Endothelial cell of umbilical vein (primary cell): ENCODE data around the gene PRRC2C. TPM values are rescaled to one million over a fixed set of nuclear protein-coding genes. Genes with fewer than 3 reads are reported as not detected.

ENCODE experiments used
- BruUV-seq: library from RNA; stranded (reverse); fragments of 400-500 nt; replicated peaks from 2 replicates; lab custom pipeline; 2021; lab: Mats Ljungman, UMichigan
- CTCF ChIA-PET: fragments of 300-600, 350-600 bp; sonication (Branson Sonifier 250); formaldehyde crosslinking; loops from one replicate; lab custom pipeline; 2021; ENCODE audit warnings: antibody characterized with exemption, inconsistent platforms; lab: Charles Lee
- POLR2A ChIA-PET: fragments of 300-600, 350-600 bp; sonication (Branson Sonifier 250); formaldehyde crosslinking; loops from one replicate; lab custom pipeline; 2021; ENCODE audit warnings: antibody characterized with exemption, inconsistent platforms; lab: Charles Lee
- DNase-seq: peaks from one replicate; pipeline ENCODE4 v3.0.0-alpha.2; 2011; ENCODE audit warnings: low read depth, low spot score
- FAIRE-seq: peaks from 2 replicates; lab custom pipeline; 2011; peaks lifted over from hg19 to GRCh38; lab: Jason Lieb, UNC
- H2AFZ ChIP-seq: 2 replicates; pipeline ENCODE4 v1.6.0; 2012; ENCODE audit warnings: low read depth, low read length, control low read depth, inconsistent platforms
- H3K27ac ChIP-seq: 2 replicates; pipeline ENCODE4 v1.5.1; 2011; ENCODE audit warnings: low read depth, mild to moderate bottlenecking, control low read depth, low read length, moderate library complexity; ENCODE audit not compliant: insufficient read depth
- H3K27me3 ChIP-seq, 2 experiments: 2 replicates each; pipeline versions ENCODE4 v1.6.0 to v1.6.1; 2011; ENCODE audit warnings: low read length in 2 of 2, mixed read lengths in 1 of 2; ENCODE audit not compliant: control insufficient read depth in 2 of 2, insufficient read depth in 2 of 2
- H3K36me3 ChIP-seq, 2 experiments: 2 replicates in 1 of 2; 3 replicates in 1 of 2; pipeline ENCODE4 v1.5.1; 2011; ENCODE audit warnings: low read length in 2 of 2, mild to moderate bottlenecking in 1 of 2, moderate library complexity in 1 of 2; ENCODE audit not compliant: control insufficient read depth in 2 of 2, insufficient read depth in 2 of 2; ENCODE audit errors: extremely low read depth in 1 of 2
- H3K4me1 ChIP-seq: 3 replicates; pipeline ENCODE4 v1.5.1; 2011; ENCODE audit warnings: mild to moderate bottlenecking, low read length; ENCODE audit not compliant: control insufficient read depth, insufficient read depth; ENCODE audit errors: extremely low read depth
- H3K4me2 ChIP-seq: 2 replicates; pipeline ENCODE4 v1.6.1; 2011; ENCODE audit warnings: low read length, control low read depth, mixed read lengths; ENCODE audit not compliant: insufficient read depth
- H3K4me3 ChIP-seq, 3 experiments: fragments of 200-600 bp in 1 of 3; sonication (generic), shearing (Covaris generic) in 1 of 3; replicated peaks in 1 of 3; 2 replicates each; pipeline ENCODE4 v1.5.1; 2011 to 2016; ENCODE audit warnings: control low read depth in 3 of 3, low read length in 3 of 3, mild to moderate bottlenecking in 2 of 3, inconsistent platforms in 1 of 3, low read depth in 1 of 3, moderate library complexity in 1 of 3; ENCODE audit not compliant: insufficient read depth in 1 of 3
- H3K79me2 ChIP-seq: 2 replicates; pipeline ENCODE4 v1.6.0; 2012; ENCODE audit warnings: low read length, inconsistent platforms; ENCODE audit not compliant: control insufficient read depth, insufficient read depth
- H3K9ac ChIP-seq: replicated peaks from 2 replicates; pipeline ENCODE3; 2011; ENCODE audit warnings: low read length, control low read depth; ENCODE audit not compliant: insufficient read depth; ENCODE audit errors: extremely low read depth
- H3K9me1 ChIP-seq: replicated peaks from 3 replicates; pipeline ENCODE4 v1.6.0; 2011; ENCODE audit warnings: mild to moderate bottlenecking, low read length; ENCODE audit not compliant: control insufficient read depth, insufficient read depth; ENCODE audit errors: extremely low read depth
- H3K9me3 ChIP-seq: replicated peaks from 2 replicates; pipeline ENCODE4 v1.5.1; 2012; ENCODE audit warnings: low read length, inconsistent platforms; ENCODE audit not compliant: control insufficient read depth, insufficient read depth
- H4K20me1 ChIP-seq: replicated peaks from 2 replicates; pipeline ENCODE3; 2011; ENCODE audit warnings: mild to moderate bottlenecking, low read length; ENCODE audit not compliant: control insufficient read depth, insufficient read depth; ENCODE audit errors: extremely low read depth
- EZH2 ChIP-seq: IDR thresholded peaks from 2 replicates; pipeline ENCODE4 v1.6.1; 2012; ENCODE audit warnings: borderline replicate concordance, low read depth, mild to moderate bottlenecking, moderate library complexity, low read length, inconsistent platforms; ENCODE audit not compliant: severe bottlenecking
- FOS ChIP-seq: IDR thresholded peaks from 2 replicates; pipeline ENCODE4 v1.6.1; 2011; ENCODE audit warnings: mild to moderate bottlenecking, low read length, moderate library complexity, borderline replicate concordance; ENCODE audit not compliant: insufficient read depth
- GATA2 ChIP-seq: IDR thresholded peaks from 2 replicates; pipeline ENCODE4 v1.7.0; 2011; ENCODE audit warnings: low read depth, mild to moderate bottlenecking, moderate library complexity, mixed read lengths, low read length; ENCODE audit not compliant: insufficient read length, insufficient read depth
- JUN ChIP-seq: IDR thresholded peaks from 2 replicates; pipeline ENCODE4 v1.6.1; 2011; ENCODE audit warnings: borderline replicate concordance, low read depth; ENCODE audit not compliant: insufficient read length, insufficient read depth
- MYC ChIP-seq: IDR thresholded peaks from one replicate; pipeline ENCODE4 v1.6.1; 2011; ENCODE audit warnings: mild to moderate bottlenecking, low read depth, low read length
- POLR2A ChIP-seq: IDR thresholded peaks from 2 replicates; pipeline ENCODE4 v1.6.1; 2012; ENCODE audit warnings: low read depth, mild to moderate bottlenecking, control low read depth, low read length
- POLR2AphosphoS5 ChIP-seq: IDR thresholded peaks from 2 replicates; pipeline ENCODE4 v1.6.1; 2012; ENCODE audit warnings: low read depth, mild to moderate bottlenecking, control low read depth, low read length, moderate library complexity; ENCODE audit not compliant: insufficient read depth
- dilution Hi-C: fragments of 300-500 bp; cut with MboI; formaldehyde crosslinking; loops from one replicate; pipeline ENCODE4 v1.15.0; 2019; ENCODE audit warnings: low sequenced_read_pairs; ENCODE audit not compliant: extremely low pct_ligation_motif_present
- intact Hi-C: fragments of 100-400 bp; cut with micrococcal nuclease; formaldehyde crosslinking; loops from one replicate; pipeline ENCODE4 v1.10.0; 2022
- polyA plus RNA-seq, 4 experiments: library from polyadenylated mRNA; depleted of rRNA in 3 of 4; stranded (reverse) in 3 of 4; unstranded in 1 of 4; fragments of >200 nt; gene quantifications; 2 replicates each; pipeline versions ENCODE4 v1.2.1 to v1.2.3, GENCODE V29; 2011 to 2012; ENCODE audit warnings: missing spikeins in 1 of 4
- total RNA-seq: library from RNA; stranded (reverse); gene quantifications from 2 replicates; pipeline ENCODE4 v1.2.3, GENCODE V29; 2021
- TF ChIP-seq, protein P1 (sequence below), 2 donors: IDR thresholded peaks; 1 replicate in 1 of 2; 2 replicates in 1 of 2; pipeline ENCODE4 v1.5.1; 2011; ENCODE audit warnings: low read length in 2 of 2, mild to moderate bottlenecking in 2 of 2, moderate library complexity in 2 of 2, control low read depth in 1 of 2, inconsistent platforms in 1 of 2, low read depth in 1 of 2; ENCODE audit not compliant: insufficient read depth in 1 of 2; ENCODE audit errors: extremely low read depth in 1 of 2
- TF ChIP-seq, protein P2 (sequence below): IDR thresholded peaks from 2 replicates; pipeline ENCODE4 v1.6.1; 2011; ENCODE audit not compliant: insufficient read depth, insufficient read length

PRRC2C gene
- total and polyA plus RNA-seq, 2 donors (not counting 3 experiments of a cell fraction or from before 2014, with no cell fraction given) = 65.7 to 199 TPM

DNA sequence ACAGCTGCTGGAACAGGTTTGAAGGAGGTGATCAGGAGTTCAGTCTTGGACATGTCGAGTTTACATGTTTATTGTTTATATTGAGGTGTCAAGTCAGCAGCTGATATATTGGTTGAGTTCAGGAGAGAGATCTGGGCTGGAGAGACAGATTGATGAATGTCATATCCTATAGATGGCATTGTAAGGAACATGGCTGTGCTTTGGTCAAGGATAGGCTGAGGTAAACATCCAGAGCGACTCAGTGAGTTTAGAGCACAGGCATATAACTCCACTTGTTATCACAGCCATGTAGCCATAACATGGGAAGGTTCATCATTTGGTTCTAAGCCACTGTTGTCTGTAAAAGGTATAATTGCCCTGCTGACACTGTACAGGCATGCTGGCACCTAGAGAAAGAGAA lies 131.3 kb downstream of the PRRC2C start:
- Histone ChIP-seq H3K79me2 (no peaks in the 10 kb centered on the region), H3K4me1 (no peaks in the 10 kb centered on the region), H3K27me3 (no peaks in the 10 kb centered on the region), H3K4me2 (no peak overlapping the region), H3K36me3 (no peaks in the 10 kb centered on the region), H3K9me3 (no peaks in the 10 kb centered on the region), H4K20me1 (no peaks in the 10 kb centered on the region), H3K4me3 (no peak overlapping the region), H3K9ac (no peak overlapping the region), H3K27ac (no peak overlapping the region), H3K9me1 (no peaks in the 10 kb centered on the region), H2AFZ (no peak overlapping the region)
- DNase-seq (no peak), FAIRE-seq (no peak)
- POLR2A ChIA-PET = no interaction called here
- BruUV-seq = no TSS peak
- intact Hi-C loops = no loop called here
- TF ChIP-seq POLR2A (no peak), EZH2 (no peak), FOS (no peak), MYC (no peak), JUN (no peak), POLR2AphosphoS5 (no peak), GATA2 (no peak)
- TF ChIP-seq, protein P1, sequence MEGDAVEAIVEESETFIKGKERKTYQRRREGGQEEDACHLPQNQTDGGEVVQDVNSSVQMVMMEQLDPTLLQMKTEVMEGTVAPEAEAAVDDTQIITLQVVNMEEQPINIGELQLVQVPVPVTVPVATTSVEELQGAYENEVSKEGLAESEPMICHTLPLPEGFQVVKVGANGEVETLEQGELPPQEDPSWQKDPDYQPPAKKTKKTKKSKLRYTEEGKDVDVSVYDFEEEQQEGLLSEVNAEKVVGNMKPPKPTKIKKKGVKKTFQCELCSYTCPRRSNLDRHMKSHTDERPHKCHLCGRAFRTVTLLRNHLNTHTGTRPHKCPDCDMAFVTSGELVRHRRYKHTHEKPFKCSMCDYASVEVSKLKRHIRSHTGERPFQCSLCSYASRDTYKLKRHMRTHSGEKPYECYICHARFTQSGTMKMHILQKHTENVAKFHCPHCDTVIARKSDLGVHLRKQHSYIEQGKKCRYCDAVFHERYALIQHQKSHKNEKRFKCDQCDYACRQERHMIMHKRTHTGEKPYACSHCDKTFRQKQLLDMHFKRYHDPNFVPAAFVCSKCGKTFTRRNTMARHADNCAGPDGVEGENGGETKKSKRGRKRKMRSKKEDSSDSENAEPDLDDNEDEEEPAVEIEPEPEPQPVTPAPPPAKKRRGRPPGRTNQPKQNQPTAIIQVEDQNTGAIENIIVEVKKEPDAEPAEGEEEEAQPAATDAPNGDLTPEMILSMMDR (IDR thresholded peaks at IDR 0.05; ENCODE audit: extremely low read depth in 1 of 2, insufficient read depth in 1 of 2, low read depth in 1 of 2, low read length in 2 of 2) = no peak
- TF ChIP-seq, protein P2, sequence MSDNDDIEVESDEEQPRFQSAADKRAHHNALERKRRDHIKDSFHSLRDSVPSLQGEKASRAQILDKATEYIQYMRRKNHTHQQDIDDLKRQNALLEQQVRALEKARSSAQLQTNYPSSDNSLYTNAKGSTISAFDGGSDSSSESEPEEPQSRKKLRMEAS = no peak
- dilution Hi-C loops = no loop called here
- CTCF ChIA-PET = no interaction called here
